ENCODE data around the gene PODXL.

PODXL gene

GRCh38 chr7:131544021-131544420, 12.4 kb downstream of the PODXL start:
- intact Hi-C loops (cut with DNase I; ENCODE audit: low total_unique reads) = no loop called here
- no peak overlapping the region for H3K27ac ChIP-seq
- no peaks in the 10 kb centered on the region for H3K36me3 ChIP-seq
- H3K4me1 ChIP-seq = peaks cover 0 to 10% (median 2%) of the 10 kb centered on the region in 4 donors
- no peaks in the 10 kb centered on the region for H3K9me3 ChIP-seq
- TF ChIP-seq, protein P1, sequence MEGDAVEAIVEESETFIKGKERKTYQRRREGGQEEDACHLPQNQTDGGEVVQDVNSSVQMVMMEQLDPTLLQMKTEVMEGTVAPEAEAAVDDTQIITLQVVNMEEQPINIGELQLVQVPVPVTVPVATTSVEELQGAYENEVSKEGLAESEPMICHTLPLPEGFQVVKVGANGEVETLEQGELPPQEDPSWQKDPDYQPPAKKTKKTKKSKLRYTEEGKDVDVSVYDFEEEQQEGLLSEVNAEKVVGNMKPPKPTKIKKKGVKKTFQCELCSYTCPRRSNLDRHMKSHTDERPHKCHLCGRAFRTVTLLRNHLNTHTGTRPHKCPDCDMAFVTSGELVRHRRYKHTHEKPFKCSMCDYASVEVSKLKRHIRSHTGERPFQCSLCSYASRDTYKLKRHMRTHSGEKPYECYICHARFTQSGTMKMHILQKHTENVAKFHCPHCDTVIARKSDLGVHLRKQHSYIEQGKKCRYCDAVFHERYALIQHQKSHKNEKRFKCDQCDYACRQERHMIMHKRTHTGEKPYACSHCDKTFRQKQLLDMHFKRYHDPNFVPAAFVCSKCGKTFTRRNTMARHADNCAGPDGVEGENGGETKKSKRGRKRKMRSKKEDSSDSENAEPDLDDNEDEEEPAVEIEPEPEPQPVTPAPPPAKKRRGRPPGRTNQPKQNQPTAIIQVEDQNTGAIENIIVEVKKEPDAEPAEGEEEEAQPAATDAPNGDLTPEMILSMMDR (IDR thresholded peaks at IDR 0.05) = no peak
- no peak for DNase-seq
- no peak overlapping the region for H3K4me3 ChIP-seq
- no peaks in the 10 kb centered on the region for H3K27me3 ChIP-seq

GRCh38 chr7:131543298-131543697, 13.1 kb downstream of the PODXL start:
- Histone ChIP-seq H3K9me3 (no peaks in the 10 kb centered on the region), H3K4me3 (no peak overlapping the region), H3K36me3 (no peaks in the 10 kb centered on the region), H3K27ac (no peak overlapping the region), H3K27me3 (no peaks in the 10 kb centered on the region), H3K4me1 (peaks cover 0 to 14% (median 4%) of the 10 kb centered on the region in 4 donors)
- no peak for DNase-seq
- intact Hi-C loops (cut with DNase I; ENCODE audit: low total_unique reads) = no loop called here
- TF ChIP-seq, protein P1 (IDR thresholded peaks at IDR 0.05) = no peak

- DNase-seq = no peak
- Histone ChIP-seq H3K4me3 (no peak overlapping the region), H3K27me3 (no peaks in the 10 kb centered on the region), H3K4me1 (peaks cover 0 to 14% (median 3%) of the 10 kb centered on the region in 4 donors), H3K9me3 (no peaks in the 10 kb centered on the region), H3K27ac (no peak overlapping the region), H3K36me3 (no peaks in the 10 kb centered on the region)
- TF ChIP-seq, protein P1 (IDR thresholded peaks at IDR 0.05) = peak in 1 of 2 experiments; percentile 11
- intact Hi-C loops (cut with DNase I; ENCODE audit: low total_unique reads) = no loop called here
These were observed 15.8 kb downstream of the PODXL start for GRCh38 chr7:131540491-131541162.

DNA sequence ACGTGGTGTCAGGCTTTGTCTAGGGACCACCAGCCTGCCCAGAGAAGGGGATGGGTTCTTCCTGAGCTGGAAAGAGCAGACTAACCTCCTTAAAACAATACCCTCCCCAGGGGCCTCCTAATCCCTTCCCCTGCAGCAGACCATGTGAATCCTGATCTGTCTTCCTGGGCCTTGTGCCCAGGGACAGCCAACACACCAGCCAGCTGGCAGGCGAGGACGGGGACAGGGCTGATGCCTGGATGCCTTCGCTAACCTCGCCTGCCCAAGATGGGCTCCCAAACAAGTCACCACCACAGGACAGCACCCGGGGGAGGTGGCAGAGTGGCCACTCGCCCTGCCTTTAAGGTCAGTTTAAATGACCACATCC, 17.6 kb downstream of the PODXL start:
- Histone ChIP-seq H3K4me1 (peaks cover 0 to 14% (median 3%) of the 10 kb centered on the region in 4 donors), H3K27ac (no peak overlapping the region), H3K36me3 (no peaks in the 10 kb centered on the region), H3K27me3 (no peaks in the 10 kb centered on the region), H3K4me3 (no peak overlapping the region), H3K9me3 (no peaks in the 10 kb centered on the region)
- TF ChIP-seq, protein P1 (IDR thresholded peaks at IDR 0.05) = no peak
- no peak for DNase-seq
- intact Hi-C loops (cut with DNase I; ENCODE audit: low total_unique reads) = no loop called here

- no peaks in the 10 kb centered on the region for H3K36me3 ChIP-seq
- peaks cover 0 to 14% (median 3%) of the 10 kb centered on the region in 4 donors for H3K4me1 ChIP-seq
- DNase-seq = no peak
- no peaks in the 10 kb centered on the region for H3K27me3 ChIP-seq
- intact Hi-C loops (cut with DNase I; ENCODE audit: low total_unique reads) = no loop called here
- H3K27ac ChIP-seq = no peak overlapping the region
- no peak overlapping the region for H3K4me3 ChIP-seq
- TF ChIP-seq, protein P1 (IDR thresholded peaks at IDR 0.05) = no peak
- H3K9me3 ChIP-seq = no peaks in the 10 kb centered on the region
These were observed 18.2 kb downstream of the PODXL start for GRCh38 chr7:131538071-131538812.

Data from tibial artery (tissue), 4 donors.